Hepatocyte (in vitro differentiated cells): ENCODE data around the gene WASHC1.
"Not testable (repeated sequence)": the region's sequence is repeated elsewhere in the genome, so short reads cannot be mapped to it uniquely, and the experiment has no call there.

Experiments
- EZH2 ChIP-seq: fragments of 200-600 bp; sonication (generic); IDR thresholded peaks from 2 replicates; pipeline ENCODE4 v1.6.1; 2016; ENCODE audit warnings: antibody characterized with exemption, mild to moderate bottlenecking, borderline replicate concordance
- EZH2phosphoT487 ChIP-seq: fragments of 200-600 bp; sonication (generic); IDR thresholded peaks from one replicate; pipeline ENCODE4 v1.6.1; 2018; ENCODE audit warnings: antibody characterized with exemption, mild to moderate bottlenecking, low read depth, moderate library complexity; ENCODE audit not compliant: unreplicated experiment, severe bottlenecking

DNA sequence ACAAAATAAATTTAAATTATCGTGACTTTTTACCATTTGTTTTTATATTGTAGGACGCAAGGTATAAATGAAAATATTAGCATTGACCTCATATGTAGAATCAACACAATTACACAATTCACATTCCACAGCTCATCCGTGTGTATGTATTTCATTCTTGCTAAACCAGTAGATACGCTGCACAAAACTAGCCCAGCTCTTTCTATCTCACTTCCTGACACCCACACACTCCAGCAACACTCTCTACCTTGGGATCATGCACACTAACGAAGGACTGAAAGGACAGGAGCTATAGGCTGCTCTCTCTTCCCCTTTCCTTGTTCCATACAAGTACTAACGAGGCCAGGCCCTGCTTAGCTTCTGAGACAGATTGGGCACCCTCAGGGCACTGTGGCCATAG, 16.9 kb upstream of the WASHC1 start:
- TF ChIP-seq EZH2phosphoT487, EZH2: not testable (repeated sequence)
